ENCODE measurements around the gene HES4. TPM values are rescaled to one million over a fixed set of nuclear protein-coding genes. Genes with fewer than 3 reads are reported as not detected.

Gene HES4
- total and polyA plus RNA-seq, 2 of the 13 experiments (the other 11 are each of a cell fraction or from before 2014, with no cell fraction given), result 8.8 to 10.6 TPM

DNA sequence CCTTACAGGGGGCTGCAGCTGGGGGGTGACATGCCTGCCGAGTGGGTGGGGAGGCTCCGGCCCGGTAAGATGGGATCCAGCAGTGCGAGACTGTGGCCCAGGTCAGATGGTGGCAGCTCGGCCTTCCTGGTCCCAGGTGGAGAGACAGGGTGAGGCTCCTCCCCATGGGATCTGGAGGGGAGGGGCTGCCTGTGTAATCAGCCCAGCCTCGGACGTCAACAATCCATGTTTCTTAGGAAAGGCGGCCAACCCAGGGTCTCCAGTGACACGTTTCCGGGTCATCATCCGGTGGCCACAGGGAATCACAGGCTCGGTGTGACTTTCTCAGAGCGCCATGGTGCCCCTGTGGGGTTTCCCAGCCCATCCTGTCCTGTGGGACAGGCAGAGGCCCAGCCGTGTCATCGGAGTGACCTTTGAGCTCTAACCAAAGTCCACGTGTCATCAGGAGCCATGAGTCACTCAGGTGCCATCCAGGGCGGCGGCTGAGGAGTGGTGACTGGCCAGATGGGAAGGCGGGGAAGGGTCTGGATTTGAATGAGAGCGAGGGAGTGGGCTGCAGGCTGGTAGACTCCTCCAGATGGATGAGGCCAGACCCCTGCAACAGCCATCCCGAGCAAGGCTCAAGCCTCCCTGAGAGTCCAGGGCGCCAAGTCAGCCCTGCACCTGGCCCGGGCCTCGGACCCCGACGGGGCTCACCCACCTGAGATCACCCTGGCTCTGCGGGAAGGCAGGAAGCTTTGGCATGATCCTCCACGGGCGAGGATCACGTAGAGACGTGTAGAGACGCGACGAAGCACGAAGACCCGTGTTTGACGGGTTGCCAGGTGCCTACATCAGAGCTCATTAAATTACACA is 6.6 kb upstream of the HES4 start (continued):
- TF ChIP-seq, protein P1, sequence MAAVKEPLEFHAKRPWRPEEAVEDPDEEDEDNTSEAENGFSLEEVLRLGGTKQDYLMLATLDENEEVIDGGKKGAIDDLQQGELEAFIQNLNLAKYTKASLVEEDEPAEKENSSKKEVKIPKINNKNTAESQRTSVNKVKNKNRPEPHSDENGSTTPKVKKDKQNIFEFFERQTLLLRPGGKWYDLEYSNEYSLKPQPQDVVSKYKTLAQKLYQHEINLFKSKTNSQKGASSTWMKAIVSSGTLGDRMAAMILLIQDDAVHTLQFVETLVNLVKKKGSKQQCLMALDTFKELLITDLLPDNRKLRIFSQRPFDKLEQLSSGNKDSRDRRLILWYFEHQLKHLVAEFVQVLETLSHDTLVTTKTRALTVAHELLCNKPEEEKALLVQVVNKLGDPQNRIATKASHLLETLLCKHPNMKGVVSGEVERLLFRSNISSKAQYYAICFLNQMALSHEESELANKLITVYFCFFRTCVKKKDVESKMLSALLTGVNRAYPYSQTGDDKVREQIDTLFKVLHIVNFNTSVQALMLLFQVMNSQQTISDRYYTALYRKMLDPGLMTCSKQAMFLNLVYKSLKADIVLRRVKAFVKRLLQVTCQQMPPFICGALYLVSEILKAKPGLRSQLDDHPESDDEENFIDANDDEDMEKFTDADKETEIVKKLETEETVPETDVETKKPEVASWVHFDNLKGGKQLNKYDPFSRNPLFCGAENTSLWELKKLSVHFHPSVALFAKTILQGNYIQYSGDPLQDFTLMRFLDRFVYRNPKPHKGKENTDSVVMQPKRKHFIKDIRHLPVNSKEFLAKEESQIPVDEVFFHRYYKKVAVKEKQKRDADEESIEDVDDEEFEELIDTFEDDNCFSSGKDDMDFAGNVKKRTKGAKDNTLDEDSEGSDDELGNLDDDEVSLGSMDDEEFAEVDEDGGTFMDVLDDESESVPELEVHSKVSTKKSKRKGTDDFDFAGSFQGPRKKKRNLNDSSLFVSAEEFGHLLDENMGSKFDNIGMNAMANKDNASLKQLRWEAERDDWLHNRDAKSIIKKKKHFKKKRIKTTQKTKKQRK (IDR thresholded peaks at IDR 0.05; ENCODE audit: low read length), result no peak
- peak; percentile 63; the same call in 1 of the 2 replicates for TF ChIP-seq ZNF335 (CRISPR knock-in tag; IDR thresholded peaks at IDR 0.05)
- peak; percentile 70 for TF ChIP-seq POLR2AphosphoS5 (IDR thresholded peaks at IDR 0.05; ENCODE audit: low read depth, low read length)
- TF ChIP-seq, protein P2, sequence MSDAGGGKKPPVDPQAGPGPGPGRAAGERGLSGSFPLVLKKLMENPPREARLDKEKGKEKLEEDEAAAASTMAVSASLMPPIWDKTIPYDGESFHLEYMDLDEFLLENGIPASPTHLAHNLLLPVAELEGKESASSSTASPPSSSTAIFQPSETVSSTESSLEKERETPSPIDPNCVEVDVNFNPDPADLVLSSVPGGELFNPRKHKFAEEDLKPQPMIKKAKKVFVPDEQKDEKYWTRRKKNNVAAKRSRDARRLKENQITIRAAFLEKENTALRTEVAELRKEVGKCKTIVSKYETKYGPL (CRISPR knock-in tag; IDR thresholded peaks at IDR 0.05), result 0 out of 2 replicates have a peak, but pooled peaks have one; percentile 22
- TF ChIP-seq SATB2 (CRISPR knock-in tag; IDR thresholded peaks at IDR 0.05), result no peak
- TF ChIP-seq, protein P3, sequence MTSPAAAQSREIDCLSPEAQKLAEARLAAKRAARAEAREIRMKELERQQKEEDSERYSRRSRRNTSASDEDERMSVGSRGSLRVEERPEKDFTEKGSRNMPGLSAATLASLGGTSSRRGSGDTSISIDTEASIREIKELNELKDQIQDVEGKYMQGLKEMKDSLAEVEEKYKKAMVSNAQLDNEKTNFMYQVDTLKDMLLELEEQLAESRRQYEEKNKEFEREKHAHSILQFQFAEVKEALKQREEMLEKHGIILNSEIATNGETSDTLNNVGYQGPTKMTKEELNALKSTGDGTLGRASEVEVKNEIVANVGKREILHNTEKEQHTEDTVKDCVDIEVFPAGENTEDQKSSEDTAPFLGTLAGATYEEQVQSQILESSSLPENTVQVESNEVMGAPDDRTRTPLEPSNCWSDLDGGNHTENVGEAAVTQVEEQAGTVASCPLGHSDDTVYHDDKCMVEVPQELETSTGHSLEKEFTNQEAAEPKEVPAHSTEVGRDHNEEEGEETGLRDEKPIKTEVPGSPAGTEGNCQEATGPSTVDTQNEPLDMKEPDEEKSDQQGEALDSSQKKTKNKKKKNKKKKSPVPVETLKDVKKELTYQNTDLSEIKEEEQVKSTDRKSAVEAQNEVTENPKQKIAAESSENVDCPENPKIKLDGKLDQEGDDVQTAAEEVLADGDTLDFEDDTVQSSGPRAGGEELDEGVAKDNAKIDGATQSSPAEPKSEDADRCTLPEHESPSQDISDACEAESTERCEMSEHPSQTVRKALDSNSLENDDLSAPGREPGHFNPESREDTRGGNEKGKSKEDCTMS (CRISPR knock-in tag; conservative IDR thresholded peaks at IDR 0.05), result no peak
- TF ChIP-seq WIZ (CRISPR knock-in tag; IDR thresholded peaks at IDR 0.05), result no peak
- TF ChIP-seq NCOR1 (IDR thresholded peaks at IDR 0.05; ENCODE audit: borderline replicate concordance, low read length), result peak; percentile 98
- TF ChIP-seq FOXA3 (CRISPR knock-in tag; IDR thresholded peaks at IDR 0.05), result peak; percentile 78; the same call in 1 of the 2 replicates
- TF ChIP-seq, protein P4, sequence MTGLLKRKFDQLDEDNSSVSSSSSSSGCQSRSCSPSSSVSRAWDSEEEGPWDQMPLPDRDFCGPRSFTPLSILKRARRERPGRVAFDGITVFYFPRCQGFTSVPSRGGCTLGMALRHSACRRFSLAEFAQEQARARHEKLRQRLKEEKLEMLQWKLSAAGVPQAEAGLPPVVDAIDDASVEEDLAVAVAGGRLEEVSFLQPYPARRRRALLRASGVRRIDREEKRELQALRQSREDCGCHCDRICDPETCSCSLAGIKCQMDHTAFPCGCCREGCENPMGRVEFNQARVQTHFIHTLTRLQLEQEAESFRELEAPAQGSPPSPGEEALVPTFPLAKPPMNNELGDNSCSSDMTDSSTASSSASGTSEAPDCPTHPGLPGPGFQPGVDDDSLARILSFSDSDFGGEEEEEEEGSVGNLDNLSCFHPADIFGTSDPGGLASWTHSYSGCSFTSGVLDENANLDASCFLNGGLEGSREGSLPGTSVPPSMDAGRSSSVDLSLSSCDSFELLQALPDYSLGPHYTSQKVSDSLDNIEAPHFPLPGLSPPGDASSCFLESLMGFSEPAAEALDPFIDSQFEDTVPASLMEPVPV (CRISPR knock-in tag; IDR thresholded peaks at IDR 0.05), result peak; percentile 29; the same call in 1 of the 2 replicates
- TF ChIP-seq, protein P5, sequence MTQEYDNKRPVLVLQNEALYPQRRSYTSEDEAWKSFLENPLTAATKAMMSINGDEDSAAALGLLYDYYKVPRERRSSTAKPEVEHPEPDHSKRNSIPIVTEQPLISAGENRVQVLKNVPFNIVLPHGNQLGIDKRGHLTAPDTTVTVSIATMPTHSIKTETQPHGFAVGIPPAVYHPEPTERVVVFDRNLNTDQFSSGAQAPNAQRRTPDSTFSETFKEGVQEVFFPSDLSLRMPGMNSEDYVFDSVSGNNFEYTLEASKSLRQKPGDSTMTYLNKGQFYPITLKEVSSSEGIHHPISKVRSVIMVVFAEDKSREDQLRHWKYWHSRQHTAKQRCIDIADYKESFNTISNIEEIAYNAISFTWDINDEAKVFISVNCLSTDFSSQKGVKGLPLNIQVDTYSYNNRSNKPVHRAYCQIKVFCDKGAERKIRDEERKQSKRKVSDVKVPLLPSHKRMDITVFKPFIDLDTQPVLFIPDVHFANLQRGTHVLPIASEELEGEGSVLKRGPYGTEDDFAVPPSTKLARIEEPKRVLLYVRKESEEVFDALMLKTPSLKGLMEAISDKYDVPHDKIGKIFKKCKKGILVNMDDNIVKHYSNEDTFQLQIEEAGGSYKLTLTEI (CRISPR knock-in tag; conservative IDR thresholded peaks at IDR 0.05), result no peak
- peak; percentile 82 for TF ChIP-seq IKZF4 (CRISPR knock-in tag; IDR thresholded peaks at IDR 0.05; ENCODE audit: borderline replicate concordance, low read depth, not compliant biosample characterization)
- TF ChIP-seq DPF2 (CRISPR knock-in tag; IDR thresholded peaks at IDR 0.05; ENCODE audit: borderline replicate concordance, low read depth), result peak; percentile 87
- TF ChIP-seq ZNF234 (CRISPR knock-in tag; conservative IDR thresholded peaks at IDR 0.05), result no peak
- TF ChIP-seq, protein P6, sequence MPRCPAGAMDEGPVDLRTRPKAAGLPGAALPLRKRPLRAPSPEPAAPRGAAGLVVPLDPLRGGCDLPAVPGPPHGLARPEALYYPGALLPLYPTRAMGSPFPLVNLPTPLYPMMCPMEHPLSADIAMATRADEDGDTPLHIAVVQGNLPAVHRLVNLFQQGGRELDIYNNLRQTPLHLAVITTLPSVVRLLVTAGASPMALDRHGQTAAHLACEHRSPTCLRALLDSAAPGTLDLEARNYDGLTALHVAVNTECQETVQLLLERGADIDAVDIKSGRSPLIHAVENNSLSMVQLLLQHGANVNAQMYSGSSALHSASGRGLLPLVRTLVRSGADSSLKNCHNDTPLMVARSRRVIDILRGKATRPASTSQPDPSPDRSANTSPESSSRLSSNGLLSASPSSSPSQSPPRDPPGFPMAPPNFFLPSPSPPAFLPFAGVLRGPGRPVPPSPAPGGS (CRISPR knock-in tag; IDR thresholded peaks at IDR 0.05), result no peak; the same call in 1 of the 2 replicates
- no peak; the same call in 1 of the 2 replicates for TF ChIP-seq ZNF431 (CRISPR knock-in tag; IDR thresholded peaks at IDR 0.05; ENCODE audit: borderline replicate concordance, low read depth)

Measured in HepG2 (cell line).